C4-2B (cell line): Measurements from ENCODE around the gene DNM3.

Experiments used
- H3K27ac ChIP-seq: fragments of 450-650 bp; 2 replicates; pipeline ENCODE4 v1.5.1; 2017
- ZFX ChIP-seq: fragments of 450-650 bp; IDR thresholded peaks from 2 replicates; pipeline ENCODE4 v1.6.1; 2017
- TF ChIP-seq, protein P1 (sequence below): fragments of 450-650 bp; conservative IDR thresholded peaks from 2 replicates; pipeline ENCODE4 v1.5.1; 2017; ENCODE audit warnings: mild to moderate bottlenecking

DNM3 gene

DNA sequence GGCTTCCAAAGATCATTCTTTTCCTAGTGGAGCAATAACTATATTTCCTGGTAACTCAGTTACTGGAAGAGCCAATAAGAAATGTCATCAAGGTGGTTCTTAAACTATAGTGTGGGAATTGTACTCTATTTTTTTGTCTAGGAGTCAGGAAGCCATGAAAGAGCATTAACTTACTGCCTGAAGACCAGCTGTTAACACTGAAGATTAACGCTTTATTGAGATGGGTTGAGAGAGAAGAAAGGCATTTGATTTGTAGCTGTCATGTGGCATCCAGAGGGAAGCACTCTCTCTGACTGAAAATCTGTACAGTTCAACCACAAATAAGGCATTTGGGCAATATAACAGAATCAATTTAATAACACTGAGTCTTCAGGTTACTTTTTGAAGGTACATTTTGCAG, 76.0 kb downstream of the DNM3 start:
- no peak for TF ChIP-seq ZFX
- TF ChIP-seq, protein P1, sequence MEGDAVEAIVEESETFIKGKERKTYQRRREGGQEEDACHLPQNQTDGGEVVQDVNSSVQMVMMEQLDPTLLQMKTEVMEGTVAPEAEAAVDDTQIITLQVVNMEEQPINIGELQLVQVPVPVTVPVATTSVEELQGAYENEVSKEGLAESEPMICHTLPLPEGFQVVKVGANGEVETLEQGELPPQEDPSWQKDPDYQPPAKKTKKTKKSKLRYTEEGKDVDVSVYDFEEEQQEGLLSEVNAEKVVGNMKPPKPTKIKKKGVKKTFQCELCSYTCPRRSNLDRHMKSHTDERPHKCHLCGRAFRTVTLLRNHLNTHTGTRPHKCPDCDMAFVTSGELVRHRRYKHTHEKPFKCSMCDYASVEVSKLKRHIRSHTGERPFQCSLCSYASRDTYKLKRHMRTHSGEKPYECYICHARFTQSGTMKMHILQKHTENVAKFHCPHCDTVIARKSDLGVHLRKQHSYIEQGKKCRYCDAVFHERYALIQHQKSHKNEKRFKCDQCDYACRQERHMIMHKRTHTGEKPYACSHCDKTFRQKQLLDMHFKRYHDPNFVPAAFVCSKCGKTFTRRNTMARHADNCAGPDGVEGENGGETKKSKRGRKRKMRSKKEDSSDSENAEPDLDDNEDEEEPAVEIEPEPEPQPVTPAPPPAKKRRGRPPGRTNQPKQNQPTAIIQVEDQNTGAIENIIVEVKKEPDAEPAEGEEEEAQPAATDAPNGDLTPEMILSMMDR, result no peak
- H3K27ac ChIP-seq, result no peak overlapping the region

DNA sequence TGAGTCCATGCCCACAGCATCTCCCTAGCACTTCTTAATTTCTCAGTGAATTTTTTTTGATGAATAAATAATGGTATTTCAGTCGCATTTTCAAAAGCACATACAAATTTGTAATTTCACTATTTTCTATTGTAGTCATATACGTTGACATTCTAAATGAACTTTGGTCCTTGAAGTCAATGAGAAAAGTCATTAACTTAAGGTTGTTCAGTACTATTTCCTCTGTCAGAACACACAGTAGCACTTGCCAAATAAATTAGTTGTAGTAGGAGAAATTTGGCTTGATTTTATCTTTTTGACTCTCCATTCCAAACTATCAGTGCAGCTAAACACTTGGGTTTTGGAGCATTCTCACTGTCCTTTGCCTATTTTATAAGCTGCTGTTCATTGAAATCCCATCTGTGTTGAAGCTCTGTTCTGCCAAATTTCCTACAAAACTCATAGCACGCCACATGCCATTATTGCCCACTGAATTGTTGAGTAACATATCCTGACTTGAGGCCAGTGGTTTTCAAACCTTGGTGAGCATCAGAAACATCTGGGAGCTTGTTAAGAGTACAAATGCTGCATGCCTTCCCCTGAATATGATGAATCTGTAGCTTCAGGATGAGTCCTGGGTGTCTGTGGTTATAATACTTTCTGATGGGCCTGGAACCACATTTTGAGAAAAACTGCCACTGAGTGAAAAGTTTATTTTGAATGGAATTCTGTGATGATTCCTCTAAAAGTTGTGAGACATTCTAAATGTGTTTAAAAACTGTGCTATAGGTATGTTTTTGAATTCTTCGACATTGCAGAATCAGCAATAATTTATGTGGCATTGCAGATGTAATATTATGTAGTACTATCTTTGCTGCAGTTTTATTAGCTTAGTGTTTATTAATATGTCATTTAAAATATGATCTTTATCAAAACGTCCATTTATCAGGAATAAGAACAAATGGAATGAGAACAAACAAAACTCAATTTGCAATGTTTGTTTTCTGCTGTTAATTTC, 78.9 kb downstream of the DNM3 start:
- peak overlapping the region; percentile 17; the same call in 1 of the 2 replicates for H3K27ac ChIP-seq
- no peak for TF ChIP-seq ZFX
- TF ChIP-seq, protein P1, result no peak

DNA sequence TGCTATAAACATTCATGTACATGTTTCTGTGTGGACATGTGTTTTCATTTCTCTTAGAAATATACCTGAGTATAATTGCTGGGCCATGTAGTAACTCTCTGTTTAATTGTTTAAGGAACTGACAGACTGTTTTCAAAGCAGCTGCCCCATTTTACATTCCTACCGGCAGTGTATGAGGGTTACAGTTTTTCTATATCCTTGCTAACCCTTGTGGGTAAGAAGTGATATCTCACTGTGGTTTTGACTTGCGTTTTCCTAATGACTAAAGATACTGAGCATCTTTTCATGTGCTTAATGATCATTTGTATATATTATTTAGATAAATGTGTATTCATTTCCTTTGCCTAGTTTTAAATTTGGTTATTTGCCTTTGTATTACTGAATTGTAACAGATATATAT, 81.7 kb downstream of the DNM3 start:
- no peak for TF ChIP-seq ZFX
- TF ChIP-seq, protein P1, result no peak
- no peak overlapping the region for H3K27ac ChIP-seq

DNA sequence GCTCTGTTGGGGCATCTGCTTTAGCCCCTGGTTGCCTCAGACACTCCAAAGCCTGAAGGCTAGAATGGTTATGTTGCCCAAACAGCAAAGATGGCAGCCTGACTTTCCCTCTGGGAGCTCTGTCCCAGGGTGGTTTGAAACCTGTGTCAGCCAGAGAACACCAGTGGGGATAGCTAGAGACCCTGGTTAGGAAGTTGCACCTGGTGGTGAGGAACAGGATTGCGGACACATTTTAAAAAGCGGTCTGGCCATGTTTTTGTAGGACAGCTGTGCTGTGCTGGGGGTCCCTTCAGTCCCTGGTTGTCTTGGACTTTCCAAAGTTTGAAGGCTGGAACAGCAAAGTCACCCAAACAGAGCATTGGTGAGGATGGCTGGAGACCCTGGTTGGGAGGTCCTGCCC, 87.8 kb downstream of the DNM3 start:
- TF ChIP-seq, protein P1, result no peak; the same call in 1 of the 2 replicates
- TF ChIP-seq ZFX, result no peak
- H3K27ac ChIP-seq, result no peak overlapping the region

DNA sequence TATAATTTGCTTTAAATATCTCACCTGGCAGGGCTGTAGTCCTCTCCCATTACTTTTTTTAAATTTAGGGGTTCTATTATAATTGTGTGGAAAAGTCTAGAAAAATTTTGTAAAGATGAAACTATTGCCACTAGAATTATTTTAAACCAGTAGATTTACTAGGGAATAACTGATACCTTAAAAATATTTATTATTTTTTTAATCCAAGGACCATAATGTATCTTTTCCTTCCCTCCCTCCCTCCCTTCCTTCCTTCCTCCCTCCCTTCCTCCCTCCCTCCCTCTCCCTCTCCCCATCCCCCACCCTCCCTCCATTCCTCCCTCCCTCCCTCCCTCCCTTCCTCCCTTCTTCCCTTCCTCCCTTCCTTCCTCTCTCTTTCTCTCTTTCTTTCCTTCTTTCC, 90.5 kb downstream of the DNM3 start:
- H3K27ac ChIP-seq, result no peak overlapping the region
- TF ChIP-seq, protein P1, result no peak
- TF ChIP-seq ZFX, result no peak

DNA sequence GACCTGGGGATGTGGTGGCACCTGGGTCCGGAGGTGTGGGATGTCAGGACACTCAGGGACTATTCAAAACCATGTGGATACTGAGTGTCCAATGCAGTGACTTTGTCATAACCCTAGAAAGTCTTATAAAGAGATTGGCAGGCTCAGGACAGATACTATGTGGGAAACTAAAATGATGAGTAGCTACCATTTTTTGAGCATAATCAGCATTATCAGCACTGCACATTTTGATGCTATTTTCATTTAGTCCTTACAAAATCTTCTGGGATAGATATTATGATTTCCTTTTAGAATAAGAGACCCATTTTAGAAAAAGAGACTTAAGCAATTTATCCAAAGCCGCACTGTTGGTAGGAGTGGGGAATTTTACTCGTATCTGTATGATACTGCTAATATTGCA, 93.4 kb downstream of the DNM3 start:
- no peak overlapping the region for H3K27ac ChIP-seq
- TF ChIP-seq, protein P1, result no peak
- TF ChIP-seq ZFX, result no peak

DNA sequence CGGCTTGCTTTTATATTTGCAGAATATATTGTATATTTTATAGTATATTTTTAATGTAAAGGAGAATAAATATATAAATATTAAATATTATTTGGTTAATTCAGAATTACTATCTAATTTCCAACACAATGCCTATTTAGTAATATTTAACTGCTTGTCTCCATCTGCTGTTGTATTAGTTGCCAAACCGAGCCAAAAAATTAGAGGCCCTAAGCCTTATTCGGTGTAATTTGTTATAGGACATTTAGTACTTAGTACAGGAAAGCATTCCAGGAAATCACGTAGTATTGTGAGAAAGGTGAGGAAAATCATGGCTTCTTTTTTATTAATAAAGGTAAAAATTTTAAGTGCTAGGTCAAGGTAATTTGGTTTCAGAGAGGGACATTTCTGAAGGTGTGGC, 93.8 kb downstream of the DNM3 start:
- TF ChIP-seq, protein P1, result no peak
- TF ChIP-seq ZFX, result no peak
- H3K27ac ChIP-seq, result no peak overlapping the region
